Stomach (tissue), 9 donors: ENCODE measurements around the gene UXS1. TPM values are rescaled to one million over a fixed set of nuclear protein-coding genes. Genes with fewer than 3 reads are reported as not detected.
A peak's percentile ranks its signal among the peaks of the same experiment; 100 is the strongest.

Experiments
- DNase-seq, 2 donors: peaks; one replicate each; pipeline versions ENCODE4 v3.0.0 to v3.0.0-alpha.2; 2013 to 2019
- H3K27ac ChIP-seq, 5 donors: fragments of 200-600 bp in 4 of 5; sonication (generic) in 4 of 5; one replicate each; pipeline ENCODE4 v1.5.1; 2013 to 2019; ENCODE audit warnings: mild to moderate bottlenecking in 1 of 5, moderate library complexity in 1 of 5
- H3K27me3 ChIP-seq, 3 donors: fragments of 200-600 bp; sonication (generic); one replicate each; pipeline ENCODE4 v1.5.1; 2017 to 2019; ENCODE audit warnings: mixed run types in 1 of 3
- H3K36me3 ChIP-seq, 4 donors: fragments of 200-600 bp; sonication (generic); 1 replicate in 3 of 4; 2 replicates in 1 of 4; pipeline ENCODE4 v1.5.1; 2016 to 2019
- H3K4me1 ChIP-seq, 4 donors: fragments of 200-600 bp; sonication (generic); one replicate each; pipeline ENCODE4 v1.5.1; 2016 to 2019
- H3K4me3 ChIP-seq, 4 donors: fragments of 200-600 bp; sonication (generic) in 3 of 4; one replicate each; pipeline ENCODE4 v1.5.1; 2016 to 2019; ENCODE audit warnings: mild to moderate bottlenecking in 1 of 4
- H3K9me3 ChIP-seq, 4 donors: fragments of 200-600 bp; sonication (generic); one replicate each; pipeline ENCODE4 v1.5.1; 2016 to 2019
- CTCF ChIP-seq, 7 experiments: fragments of 450-650 bp in 4 of 7; fragments of 200-600 bp in 3 of 7; sonication (generic) in 3 of 7; IDR thresholded peaks; one replicate each; pipeline ENCODE4 v1.5.1; 2016 to 2019; ENCODE audit warnings: antibody characterized with exemption in 7 of 7, control low read depth in 2 of 7, mild to moderate bottlenecking in 1 of 7
- EP300 ChIP-seq: sonication (generic); formaldehyde crosslinking; IDR thresholded peaks from one replicate; pipeline ENCODE4 v1.6.1; 2017; ENCODE audit warnings: antibody characterized with exemption
- POLR2A ChIP-seq, 4 donors: fragments of 450-650 bp; IDR thresholded peaks; one replicate each; pipeline ENCODE4 v1.6.1; 2016; ENCODE audit warnings: antibody characterized with exemption in 4 of 4, control low read depth in 2 of 4, mild to moderate bottlenecking in 1 of 4, moderate library complexity in 1 of 4
- POLR2AphosphoS5 ChIP-seq, 3 donors: sonication (generic); formaldehyde crosslinking; IDR thresholded peaks; one replicate each; pipeline ENCODE4 v1.6.1; 2016; ENCODE audit warnings: antibody characterized with exemption in 3 of 3
- WGBS, 5 donors: extraction: QIAGEN DNeasy Blood & Tissue Kit in 3 of 5; methylation state at CpG; one replicate each; pipeline versions ENCODE4 v1.1.5 to v1.1.7; 2013 to 2018; 5-methylcytosine and 5-hydroxymethylcytosine counted together
- intact Hi-C: fragments of 100-400 bp; cut with DNase I; formaldehyde crosslinking; loops from one replicate; pipeline ENCODE4 v1.15.1; 2023; ENCODE audit warnings: low total_unique reads
- polyA plus RNA-seq, 3 donors: library from polyadenylated mRNA; stranded (reverse); fragments of 200-250 nt; gene quantifications; one replicate each; pipeline ENCODE4 v1.2.3, GENCODE V29; 2013
- total RNA-seq, 5 donors: library from RNA; depleted of rRNA; stranded (reverse); fragments of >200 nt; gene quantifications; one replicate each; pipeline versions ENCODE4 v1.1.0 to v1.2.3, GENCODE V29; 2014 to 2016
- donor health status: healthy with polysubstance abuse.
- donor health status: Bipolar disorder and iron deficiency.
- donor health status: healthy.

UXS1 gene
- total and polyA plus RNA-seq, 8 donors, result 7.0 to 111 (median 16.8) TPM

GRCh38 chr2:106073678-106074406 lies 120.3 kb downstream of the UXS1 start:
- 82 to 93% (median 89%) methylated on average over 17 of the region's 17 CpGs for WGBS, 5 donors
- no peak overlapping the region for H3K4me3 ChIP-seq
- intact Hi-C loops, result no loop called here
- peak overlapping the region in 2 of 5 donors; percentile 7 to 39 for H3K27ac ChIP-seq
- H3K36me3 ChIP-seq, result no peaks in the 10 kb centered on the region
- H3K9me3 ChIP-seq, result no peaks in the 10 kb centered on the region
- TF ChIP-seq POLR2A (IDR thresholded peaks at IDR 0.05) (no peak), CTCF (IDR thresholded peaks at IDR 0.05) (no peak), POLR2AphosphoS5 (IDR thresholded peaks at IDR 0.05) (no peak), EP300 (no peak)
- peaks cover 0 to 36% (median 15%) of the 10 kb centered on the region in 4 donors for H3K4me1 ChIP-seq
- H3K27me3 ChIP-seq, result no peaks in the 10 kb centered on the region
- DNase-seq, result no peak

- intact Hi-C loops, result no loop called here
- H3K36me3 ChIP-seq, result no peaks in the 10 kb centered on the region
- DNase-seq, result no peak
- H3K27ac ChIP-seq, result peak overlapping the region in 2 of 5 donors; percentile 11 to 31
- no peak overlapping the region for H3K4me3 ChIP-seq
- peaks cover 4 to 47% (median 27%) of the 10 kb centered on the region in 4 donors for H3K4me1 ChIP-seq
- no peaks in the 10 kb centered on the region for H3K9me3 ChIP-seq
- WGBS, 5 donors, result 70 to 98% (median 92%) methylated on average over 4 of the region's 4 CpGs
- no peak for TF ChIP-seq POLR2A (IDR thresholded peaks at IDR 0.05)
- no peak for TF ChIP-seq EP300
- TF ChIP-seq CTCF (IDR thresholded peaks at IDR 0.05), result no peak
- no peak for TF ChIP-seq POLR2AphosphoS5 (IDR thresholded peaks at IDR 0.05)
- peaks cover 0 to 25% (median 15%) of the 10 kb centered on the region in 3 donors for H3K27me3 ChIP-seq
These were observed 123.9 kb downstream of the UXS1 start for GRCh38 chr2:106070181-106070580.

DNA sequence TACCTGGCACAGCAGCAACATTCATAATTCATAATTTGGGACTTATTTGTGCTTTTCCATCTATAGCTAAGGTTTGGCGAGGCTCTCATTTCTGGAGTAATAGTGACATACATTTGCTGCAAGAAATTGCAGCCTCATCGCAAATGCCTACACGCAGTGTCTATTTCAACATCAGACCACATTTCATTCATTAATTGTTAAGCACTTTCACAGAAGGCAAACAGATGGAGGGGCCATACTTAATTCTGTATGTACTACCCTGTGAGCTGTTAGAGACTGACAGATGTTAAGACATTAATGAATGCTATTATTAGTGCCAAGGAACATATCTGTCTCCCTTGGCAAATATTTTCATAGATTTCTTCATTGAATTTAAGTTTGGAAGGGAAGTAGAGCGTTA lies 125.7 kb downstream of the UXS1 start:
- no peaks in the 10 kb centered on the region for H3K9me3 ChIP-seq
- 62 to 80% (median 75%) methylated on average over 4 of the region's 4 CpGs for WGBS, 5 donors
- H3K36me3 ChIP-seq, result no peaks in the 10 kb centered on the region
- intact Hi-C loops, result loop anchor here (10.0 kb wide), 1 partner anchor 194 kb away; no protein-coding TSS in a partner anchor
- DNase-seq, result peak in 1 of 2 donors; percentile 38
- no peak overlapping the region for H3K4me3 ChIP-seq
- no peak overlapping the region for H3K27ac ChIP-seq
- TF ChIP-seq POLR2AphosphoS5 (IDR thresholded peaks at IDR 0.05), result no peak
- TF ChIP-seq CTCF (IDR thresholded peaks at IDR 0.05), result no peak
- no peak for TF ChIP-seq EP300
- TF ChIP-seq POLR2A (IDR thresholded peaks at IDR 0.05), result no peak
- H3K27me3 ChIP-seq, result peaks cover 0 to 30% (median 18%) of the 10 kb centered on the region in 3 donors
- H3K4me1 ChIP-seq, result peaks cover 4 to 41% (median 25%) of the 10 kb centered on the region in 4 donors

- Histone ChIP-seq H3K27me3 (peaks cover 0 to 30% (median 18%) of the 10 kb centered on the region in 3 donors), H3K9me3 (no peaks in the 10 kb centered on the region), H3K36me3 (no peaks in the 10 kb centered on the region), H3K27ac (peak overlapping the region in 4 of 5 donors; percentile 59 to 83 (median 62)), H3K4me1 (peaks cover 4 to 22% (median 16%) of the 10 kb centered on the region in 4 donors), H3K4me3 (peak overlapping the region; percentile 49 to 56 (median 54))
- WGBS, 5 donors, result 40 to 58% (median 42%) methylated on average over 26 of the region's 26 CpGs
- intact Hi-C loops, result loop anchor here (10.0 kb wide), 1 partner anchor 191 kb away; no protein-coding TSS in a partner anchor
- DNase-seq, result peak in 1 of 2 donors; percentile 58
- no peak for TF ChIP-seq EP300
- TF ChIP-seq POLR2AphosphoS5 (IDR thresholded peaks at IDR 0.05), result peak in 1 of 3 donors; percentile 11
These were observed 127.9 kb downstream of the UXS1 start for GRCh38 chr2:106065983-106066820.
